Muscle layer of colon (tissue), 2 donors: Measurements from ENCODE around the gene CACNA2D1.
"Not testable (repeated sequence)": the region's sequence is repeated elsewhere in the genome, so short reads cannot be mapped to it uniquely, and the experiment has no call there.

ENCODE experiments used
- H3K27ac ChIP-seq: one replicate; pipeline ENCODE4 v1.7.0; 2013; ENCODE audit warnings: low read depth, mild to moderate bottlenecking, low read length, moderate library complexity
- H3K27me3 ChIP-seq, 2 donors: one replicate each; pipeline ENCODE4 v1.7.0; 2013; ENCODE audit warnings: low read length in 2 of 2, mild to moderate bottlenecking in 2 of 2; ENCODE audit not compliant: insufficient read depth in 2 of 2, control insufficient read depth in 1 of 2
- H3K36me3 ChIP-seq: one replicate; pipeline ENCODE4 v1.7.0; 2013; ENCODE audit warnings: mild to moderate bottlenecking, low read length; ENCODE audit not compliant: insufficient read depth
- H3K4me1 ChIP-seq: one replicate; pipeline ENCODE4 v1.7.0; 2013; ENCODE audit warnings: mild to moderate bottlenecking, low read length; ENCODE audit not compliant: insufficient read depth
- H3K4me3 ChIP-seq, 2 donors: one replicate each; pipeline ENCODE4 v1.7.0; 2013; ENCODE audit warnings: low read length in 2 of 2, low read depth in 1 of 2, mild to moderate bottlenecking in 1 of 2, moderate library complexity in 1 of 2
- H3K9ac ChIP-seq: one replicate; pipeline ENCODE4 v1.7.0; 2013; ENCODE audit warnings: low read length
- H3K9me3 ChIP-seq: one replicate; pipeline ENCODE4 v1.7.0; 2013; ENCODE audit warnings: mild to moderate bottlenecking, low read length
- donor health status: abdominal sarcoma.
- donor health status: Adenocarcinoma of cecum.

Gene CACNA2D1

GRCh38 chr7:82021036-82021435 lies 422.5 kb downstream of the CACNA2D1 start:
- H3K36me3 ChIP-seq, result no peaks in the 10 kb centered on the region
- H3K27ac ChIP-seq, result no peak overlapping the region
- no peaks in the 10 kb centered on the region for H3K4me1 ChIP-seq
- H3K27me3 ChIP-seq, result no peaks in the 10 kb centered on the region
- no peak overlapping the region for H3K9ac ChIP-seq
- H3K9me3 ChIP-seq, result no peaks in the 10 kb centered on the region
- H3K4me3 ChIP-seq, result no peak overlapping the region

- Histone ChIP-seq H3K4me1 (no peaks in the 10 kb centered on the region), H3K27ac (no peak overlapping the region), H3K36me3 (no peaks in the 10 kb centered on the region), H3K9me3 (no peaks in the 10 kb centered on the region), H3K9ac (no peak overlapping the region), H3K4me3 (no peak overlapping the region), H3K27me3 (no peaks in the 10 kb centered on the region)
Observed at GRCh38 chr7:82019551-82020475, 423.8 kb downstream of the CACNA2D1 start.

- no peaks in the 10 kb centered on the region for H3K4me1 ChIP-seq
- no peaks in the 10 kb centered on the region for H3K36me3 ChIP-seq
- H3K9ac ChIP-seq, result no peak overlapping the region
- no peaks in the 10 kb centered on the region for H3K9me3 ChIP-seq
- H3K4me3 ChIP-seq, result no peak overlapping the region
- H3K27me3 ChIP-seq, result no peaks in the 10 kb centered on the region
- no peak overlapping the region for H3K27ac ChIP-seq
Observed at GRCh38 chr7:82018226-82018625, 425.4 kb downstream of the CACNA2D1 start.

- H3K4me1 ChIP-seq, result peaks cover 2% of the 10 kb centered on the region
- no peaks in the 10 kb centered on the region for H3K9me3 ChIP-seq
- no peak overlapping the region for H3K9ac ChIP-seq
Observed at GRCh38 chr7:82017334-82017943, 426.1 kb downstream of the CACNA2D1 start.

GRCh38 chr7:82015751-82016150 lies 427.8 kb downstream of the CACNA2D1 start:
- H3K9ac ChIP-seq, result no peak overlapping the region
- no peaks in the 10 kb centered on the region for H3K9me3 ChIP-seq
- H3K4me1 ChIP-seq, result peaks cover 4% of the 10 kb centered on the region
- no peaks in the 10 kb centered on the region for H3K27me3 ChIP-seq
- H3K4me3 ChIP-seq, result no peak overlapping the region
- no peaks in the 10 kb centered on the region for H3K36me3 ChIP-seq
- no peak overlapping the region for H3K27ac ChIP-seq

More at GRCh38 chr7:82017334-82017943, 426.1 kb downstream of the CACNA2D1 start:
- Histone ChIP-seq H3K4me3 (no peak overlapping the region), H3K36me3 (no peaks in the 10 kb centered on the region), H3K27ac (no peak overlapping the region), H3K27me3 (no peaks in the 10 kb centered on the region)

- not testable (repeated sequence) for H3K27me3 ChIP-seq, H3K9ac ChIP-seq, H3K4me3 ChIP-seq, H3K27ac ChIP-seq, H3K4me1 ChIP-seq, H3K36me3 ChIP-seq, H3K9me3 ChIP-seq
Observed at GRCh38 chr7:82014574-82014973, 429.0 kb downstream of the CACNA2D1 start.

DNA sequence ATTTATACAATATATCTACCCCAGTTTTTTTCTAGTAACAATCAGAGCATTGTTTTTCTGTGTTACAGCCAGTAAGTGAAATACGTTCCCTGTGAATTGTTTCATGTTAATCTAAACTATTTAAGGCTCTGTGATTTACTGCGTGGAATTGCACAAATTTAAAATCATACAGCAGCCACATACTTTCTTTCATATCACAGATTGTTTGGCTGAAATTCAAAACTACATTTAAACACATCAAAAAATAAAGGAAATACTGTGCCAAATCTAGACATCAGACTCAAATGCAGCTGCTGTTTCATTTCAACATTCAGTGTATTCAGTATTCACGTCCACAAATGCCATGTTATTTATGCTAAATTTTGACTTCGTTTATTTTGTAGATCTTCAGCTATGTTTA lies 431.1 kb downstream of the CACNA2D1 start:
- Histone ChIP-seq H3K27me3 (no peaks in the 10 kb centered on the region), H3K4me3 (no peak overlapping the region), H3K4me1 (peaks cover 4% of the 10 kb centered on the region), H3K27ac (no peak overlapping the region), H3K36me3 (no peaks in the 10 kb centered on the region), H3K9ac (no peak overlapping the region), H3K9me3 (no peaks in the 10 kb centered on the region)

DNA sequence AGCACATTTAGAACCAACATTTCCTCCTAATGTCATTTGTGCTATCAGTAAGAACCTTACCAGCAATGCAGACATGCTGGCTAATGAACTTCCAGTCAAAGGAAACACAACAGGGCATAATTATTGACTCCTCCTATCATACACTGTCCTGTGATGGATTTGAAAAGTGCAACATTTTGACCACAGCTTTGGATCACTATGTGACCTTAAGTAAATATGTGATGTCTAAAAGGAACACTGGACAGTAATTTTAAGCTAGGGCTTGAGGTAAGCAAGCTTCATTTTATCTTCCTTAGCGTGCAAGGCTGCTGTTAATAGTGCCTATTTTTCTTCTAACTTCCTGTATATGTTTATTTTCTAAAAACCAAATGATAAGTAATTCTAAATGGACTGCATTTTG lies 433.2 kb downstream of the CACNA2D1 start:
- Histone ChIP-seq H3K4me3 (no peak overlapping the region), H3K27ac (no peak overlapping the region), H3K9ac (no peak overlapping the region), H3K4me1 (peaks cover 4% of the 10 kb centered on the region), H3K27me3 (no peaks in the 10 kb centered on the region), H3K9me3 (no peaks in the 10 kb centered on the region), H3K36me3 (no peaks in the 10 kb centered on the region)

DNA sequence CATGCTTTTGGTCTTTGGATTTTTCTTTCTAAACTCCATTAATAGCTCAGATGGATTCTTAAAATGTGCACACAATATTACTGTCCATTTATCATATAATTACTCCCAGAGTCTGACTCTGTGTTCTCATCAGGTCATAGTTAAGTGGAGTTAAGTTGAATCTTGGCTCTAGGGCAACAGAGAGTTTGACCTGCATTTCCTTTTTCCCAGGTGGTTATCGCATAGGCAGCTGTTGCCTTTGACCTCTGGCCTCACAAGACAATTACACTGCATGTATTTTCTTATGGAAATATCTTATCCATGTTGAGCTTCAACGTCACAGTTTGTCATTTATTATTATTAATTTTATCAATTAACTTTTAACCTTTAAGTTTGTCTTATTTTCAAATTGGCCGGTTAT lies 436.3 kb downstream of the CACNA2D1 start:
- no peak overlapping the region for H3K4me3 ChIP-seq
- H3K27me3 ChIP-seq, result no peaks in the 10 kb centered on the region
- H3K27ac ChIP-seq, result no peak overlapping the region
- peaks cover under 1% of the 10 kb centered on the region for H3K4me1 ChIP-seq
- no peak overlapping the region for H3K9ac ChIP-seq
- no peaks in the 10 kb centered on the region for H3K36me3 ChIP-seq
- no peaks in the 10 kb centered on the region for H3K9me3 ChIP-seq

GRCh38 chr7:82005056-82005455 lies 438.5 kb downstream of the CACNA2D1 start:
- H3K9me3 ChIP-seq, result no peaks in the 10 kb centered on the region
- no peaks in the 10 kb centered on the region for H3K4me1 ChIP-seq
- H3K27ac ChIP-seq, result no peak overlapping the region
- H3K9ac ChIP-seq, result no peak overlapping the region
- H3K27me3 ChIP-seq, result no peaks in the 10 kb centered on the region
- H3K4me3 ChIP-seq, result no peak overlapping the region
- H3K36me3 ChIP-seq, result no peaks in the 10 kb centered on the region

DNA sequence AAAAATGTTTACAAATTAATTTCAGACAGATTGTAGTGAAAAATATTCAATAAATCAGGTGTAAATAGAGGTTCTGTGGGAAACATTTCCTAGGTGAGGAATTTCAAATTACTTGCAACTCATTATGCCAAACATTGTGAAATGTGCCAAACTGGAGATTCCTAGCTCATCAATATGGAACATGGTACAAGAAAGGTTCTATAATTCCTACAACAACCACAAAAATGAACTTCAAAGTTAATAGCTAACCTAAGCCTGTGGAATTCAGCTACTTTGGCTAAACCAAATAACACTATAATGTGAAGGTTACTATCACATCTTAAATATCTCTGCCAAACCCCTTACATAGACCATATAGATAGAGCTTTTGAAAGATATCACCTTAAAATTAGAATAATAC lies 450.4 kb downstream of the CACNA2D1 start:
- no peak overlapping the region for H3K4me3 ChIP-seq
- H3K9me3 ChIP-seq, result no peaks in the 10 kb centered on the region
- no peaks in the 10 kb centered on the region for H3K27me3 ChIP-seq
- H3K4me1 ChIP-seq, result no peaks in the 10 kb centered on the region
- H3K27ac ChIP-seq, result no peak overlapping the region
- H3K36me3 ChIP-seq, result peaks cover 11% of the 10 kb centered on the region
- no peak overlapping the region for H3K9ac ChIP-seq
